HG02840 (cell line): Measurements from ENCODE around the gene PNKD.
"Not testable (repeated sequence)": the region's sequence is repeated elsewhere in the genome, so short reads cannot be mapped to it uniquely, and the experiment has no call there.

Source experiments
- ATAC-seq: cut with Tn5 transposase; IDR thresholded peaks from one replicate; pipeline ENCODE4 v1.9.1; 2021; ENCODE audit warnings: mild to moderate bottlenecking, moderate library complexity, moderate number of reproducible peaks; ENCODE audit not compliant: unreplicated experiment, low FRiP score

The PNKD gene

GRCh38 chr2:218291318-218292047, 21.2 kb downstream of the PNKD start:
- no peak for ATAC-seq

- peak; percentile 75 for ATAC-seq
Measured at GRCh38 chr2:218292048-218293014, 22.0 kb downstream of the PNKD start, which contains the start of gene TMBIM1. Gene TMBIM1, minus strand, starts transcription at chr2:218292503. Its CDS starts 10,362 bp downstream, at chr2:218282141.

GRCh38 chr2:218293715-218294429, 23.6 kb downstream of the PNKD start:
- no peak for ATAC-seq

GRCh38 chr2:218294430-218295022, 24.2 kb downstream of the PNKD start:
- no peak for ATAC-seq

GRCh38 chr2:218295029-218295428, 24.7 kb downstream of the PNKD start:
- no peak for ATAC-seq

GRCh38 chr2:218296200-218296599, 25.9 kb downstream of the PNKD start:
- no peak for ATAC-seq

GRCh38 chr2:218296847-218297246, 26.5 kb downstream of the PNKD start:
- ATAC-seq, result no peak

- no peak for ATAC-seq
Measured at GRCh38 chr2:218298314-218298875, 28.1 kb downstream of the PNKD start.

GRCh38 chr2:218300141-218300540, 29.8 kb downstream of the PNKD start:
- ATAC-seq, result no peak

GRCh38 chr2:218301176-218301819, 31.0 kb downstream of the PNKD start:
- ATAC-seq, result no peak

GRCh38 chr2:218305383-218305782, 35.1 kb downstream of the PNKD start:
- no peak for ATAC-seq

- no peak for ATAC-seq
Measured at GRCh38 chr2:218306184-218306920, 36.0 kb downstream of the PNKD start.

GRCh38 chr2:218307415-218308090, 37.2 kb downstream of the PNKD start:
- no peak for ATAC-seq

- ATAC-seq, result no peak
Measured at GRCh38 chr2:218310853-218311540, 40.7 kb downstream of the PNKD start.

- ATAC-seq, result not testable (repeated sequence)
Measured at GRCh38 chr2:218311541-218312266, 41.4 kb downstream of the PNKD start.

- ATAC-seq, result no peak
Measured at GRCh38 chr2:218312267-218312756, 42.0 kb downstream of the PNKD start.

GRCh38 chr2:218313356-218313755, 43.0 kb downstream of the PNKD start:
- ATAC-seq, result no peak
